ENCODE measurements around the gene ALDH1L1.

DNA sequence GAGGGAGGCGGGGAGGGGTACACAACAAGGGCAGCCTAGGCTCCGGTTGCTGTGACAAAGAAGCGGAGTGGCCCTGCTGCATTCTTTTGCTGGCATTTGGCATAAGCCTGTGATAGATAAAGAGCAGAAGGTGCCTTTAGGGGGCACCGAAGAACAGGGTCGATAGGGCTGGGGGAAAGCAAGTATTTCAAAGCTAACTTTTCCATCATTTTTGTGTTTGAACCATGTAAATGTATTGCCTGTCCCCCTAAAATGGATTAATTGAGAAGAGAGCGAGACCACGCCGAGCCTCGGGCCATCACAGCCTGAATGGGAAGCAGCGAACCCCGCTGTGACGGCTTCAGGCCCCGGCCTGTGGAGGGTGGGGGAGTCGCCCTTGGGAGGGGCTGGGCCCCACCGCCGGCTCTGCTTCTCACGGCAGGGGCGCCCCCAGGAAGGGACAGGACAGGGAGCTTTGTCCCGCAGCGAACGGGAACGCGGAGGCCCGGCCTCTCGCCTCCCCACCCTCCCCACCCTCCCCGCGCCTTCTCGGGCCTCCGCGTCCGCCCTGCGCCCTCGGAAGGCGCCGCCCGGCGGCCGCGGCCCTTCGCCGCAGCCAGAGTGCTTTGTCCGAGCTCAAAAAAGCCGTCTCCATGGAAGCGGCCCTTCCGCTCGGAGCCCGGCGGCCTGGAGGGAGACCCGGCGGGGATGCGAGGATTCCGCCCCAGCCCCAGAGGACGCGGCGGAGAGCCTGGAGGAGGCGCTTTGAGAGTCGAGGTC, 32.4 kb upstream of the ALDH1L1 start:
- TF ChIP-seq POLR2AphosphoS5 (IDR thresholded peaks at IDR 0.05; ENCODE audit: low read depth, low read length), result no peak
- TF ChIP-seq, protein P1, sequence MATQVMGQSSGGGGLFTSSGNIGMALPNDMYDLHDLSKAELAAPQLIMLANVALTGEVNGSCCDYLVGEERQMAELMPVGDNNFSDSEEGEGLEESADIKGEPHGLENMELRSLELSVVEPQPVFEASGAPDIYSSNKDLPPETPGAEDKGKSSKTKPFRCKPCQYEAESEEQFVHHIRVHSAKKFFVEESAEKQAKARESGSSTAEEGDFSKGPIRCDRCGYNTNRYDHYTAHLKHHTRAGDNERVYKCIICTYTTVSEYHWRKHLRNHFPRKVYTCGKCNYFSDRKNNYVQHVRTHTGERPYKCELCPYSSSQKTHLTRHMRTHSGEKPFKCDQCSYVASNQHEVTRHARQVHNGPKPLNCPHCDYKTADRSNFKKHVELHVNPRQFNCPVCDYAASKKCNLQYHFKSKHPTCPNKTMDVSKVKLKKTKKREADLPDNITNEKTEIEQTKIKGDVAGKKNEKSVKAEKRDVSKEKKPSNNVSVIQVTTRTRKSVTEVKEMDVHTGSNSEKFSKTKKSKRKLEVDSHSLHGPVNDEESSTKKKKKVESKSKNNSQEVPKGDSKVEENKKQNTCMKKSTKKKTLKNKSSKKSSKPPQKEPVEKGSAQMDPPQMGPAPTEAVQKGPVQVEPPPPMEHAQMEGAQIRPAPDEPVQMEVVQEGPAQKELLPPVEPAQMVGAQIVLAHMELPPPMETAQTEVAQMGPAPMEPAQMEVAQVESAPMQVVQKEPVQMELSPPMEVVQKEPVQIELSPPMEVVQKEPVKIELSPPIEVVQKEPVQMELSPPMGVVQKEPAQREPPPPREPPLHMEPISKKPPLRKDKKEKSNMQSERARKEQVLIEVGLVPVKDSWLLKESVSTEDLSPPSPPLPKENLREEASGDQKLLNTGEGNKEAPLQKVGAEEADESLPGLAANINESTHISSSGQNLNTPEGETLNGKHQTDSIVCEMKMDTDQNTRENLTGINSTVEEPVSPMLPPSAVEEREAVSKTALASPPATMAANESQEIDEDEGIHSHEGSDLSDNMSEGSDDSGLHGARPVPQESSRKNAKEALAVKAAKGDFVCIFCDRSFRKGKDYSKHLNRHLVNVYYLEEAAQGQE (IDR thresholded peaks at IDR 0.05; ENCODE audit: insufficient read depth in 1 of 2, low read depth in 2 of 2, low read length in 2 of 2), result no peak

All from PFSK-1 (cell line).